ENCODE data around the gene GANAB.

The GANAB gene

DNA sequence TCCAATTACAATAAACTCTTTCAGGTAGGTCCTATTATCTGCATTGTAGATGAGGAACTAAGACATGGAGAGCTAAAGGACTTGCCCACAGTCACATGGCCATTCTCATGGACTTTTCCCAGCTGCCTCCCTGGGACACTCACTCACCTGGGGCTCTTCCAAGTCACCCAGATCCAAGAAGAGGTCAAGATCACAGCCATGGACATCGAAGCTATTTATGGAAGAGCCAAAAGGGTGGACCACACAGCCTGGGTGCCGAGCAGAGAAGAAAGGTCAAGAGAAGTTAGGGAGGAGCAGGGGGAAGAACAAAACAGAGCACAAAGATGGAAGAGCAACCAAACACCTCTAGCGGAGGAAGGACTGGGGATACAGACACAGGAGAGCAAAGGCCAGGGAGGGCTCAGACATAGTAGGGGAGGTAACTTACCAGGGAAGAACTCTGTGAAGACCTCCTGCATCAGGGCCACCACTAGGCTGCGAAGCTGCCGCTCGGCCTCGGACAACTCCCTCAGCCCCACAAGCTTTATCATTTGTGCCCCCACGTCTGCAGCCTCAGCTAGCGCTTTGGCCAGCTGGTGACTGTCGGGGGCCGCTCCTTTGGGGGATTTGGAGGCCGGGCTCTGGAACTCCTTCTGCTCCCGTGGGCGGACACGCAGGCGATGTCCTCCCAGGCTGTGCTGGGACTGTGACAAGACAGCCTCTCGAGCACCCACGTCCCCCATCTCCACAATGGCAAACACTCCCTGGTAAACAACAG is 65.3 kb downstream of the GANAB start:
- Mint-ChIP-seq H3K27ac (ENCODE audit: low read depth) (no peak overlapping the region), H3K4me3 (no peak overlapping the region), H3K4me1 (no peaks in the 10 kb centered on the region), H3K36me3 (ENCODE audit: insufficient read depth) (peaks cover 30% of the 10 kb centered on the region), H3K27me3 (no peaks in the 10 kb centered on the region), H3K9me3 (no peaks in the 10 kb centered on the region)
- DNase-seq (ENCODE audit: low spot score in 2 of 2), result no peak
- no peak for ATAC-seq (replicated peaks; ENCODE audit: extremely low read depth, poor library complexity, severe bottlenecking)

GRCh38 chr11:62579252-62579651 is 67.2 kb downstream of the GANAB start:
- Mint-ChIP-seq H3K9me3 (no peaks in the 10 kb centered on the region), H3K36me3 (ENCODE audit: insufficient read depth) (peaks cover 25% of the 10 kb centered on the region), H3K27me3 (no peaks in the 10 kb centered on the region), H3K27ac (ENCODE audit: low read depth) (no peak overlapping the region), H3K4me1 (peaks cover 12% of the 10 kb centered on the region), H3K4me3 (no peak overlapping the region)
- DNase-seq (ENCODE audit: low spot score in 2 of 2) (no peak), ATAC-seq (replicated peaks; ENCODE audit: extremely low read depth, poor library complexity, severe bottlenecking) (no peak)

GRCh38 chr11:62578541-62578940 is 67.9 kb downstream of the GANAB start:
- no peak overlapping the region for H3K4me3 Mint-ChIP-seq
- no peak overlapping the region for H3K27ac Mint-ChIP-seq (ENCODE audit: low read depth)
- no peaks in the 10 kb centered on the region for H3K9me3 Mint-ChIP-seq
- ATAC-seq (replicated peaks; ENCODE audit: extremely low read depth, poor library complexity, severe bottlenecking) (no peak), DNase-seq (ENCODE audit: low spot score in 2 of 2) (no peak)
- no peaks in the 10 kb centered on the region for H3K27me3 Mint-ChIP-seq
- peaks cover 19% of the 10 kb centered on the region for H3K4me1 Mint-ChIP-seq
- peaks cover 27% of the 10 kb centered on the region for H3K36me3 Mint-ChIP-seq (ENCODE audit: insufficient read depth)

DNA sequence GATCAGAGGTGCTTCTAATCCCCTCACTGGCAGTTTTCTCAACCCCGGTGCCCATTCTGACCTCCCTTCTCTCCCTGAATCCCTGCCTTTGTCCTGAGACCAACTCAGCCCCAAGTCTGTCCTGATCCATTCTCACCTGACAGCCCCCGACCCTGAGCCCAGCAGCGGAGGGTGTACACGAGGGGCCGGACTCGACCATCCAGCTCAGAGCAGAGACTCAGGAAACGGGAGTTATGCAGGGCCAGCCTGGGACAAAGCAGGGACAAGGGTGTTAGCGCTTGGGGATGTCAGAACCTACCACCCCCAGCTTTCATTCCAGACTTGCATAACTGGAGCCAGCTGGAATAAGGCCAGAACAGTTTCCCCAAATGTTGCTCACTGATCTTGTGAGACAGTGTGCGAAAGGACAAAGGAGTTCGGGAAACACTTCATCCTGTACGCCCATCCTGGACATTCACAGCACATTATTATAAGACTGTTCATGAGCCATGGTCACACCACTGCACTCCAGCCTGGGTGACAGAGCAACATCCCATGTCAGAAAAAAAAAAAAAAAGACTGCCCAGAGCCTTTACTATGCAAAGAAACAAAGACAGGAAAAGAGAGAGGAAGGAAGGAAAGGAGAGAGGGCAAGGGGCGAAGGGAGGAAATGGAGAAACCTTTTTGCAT is 69.2 kb downstream of the GANAB start:
- no peak for ATAC-seq (replicated peaks; ENCODE audit: extremely low read depth, poor library complexity, severe bottlenecking)
- H3K4me3 Mint-ChIP-seq, result no peak overlapping the region
- no peaks in the 10 kb centered on the region for H3K9me3 Mint-ChIP-seq
- no peak for DNase-seq (ENCODE audit: low spot score in 2 of 2)
- H3K36me3 Mint-ChIP-seq (ENCODE audit: insufficient read depth), result peaks cover 39% of the 10 kb centered on the region
- no peaks in the 10 kb centered on the region for H3K27me3 Mint-ChIP-seq
- peaks cover 32% of the 10 kb centered on the region for H3K4me1 Mint-ChIP-seq
- no peak overlapping the region for H3K27ac Mint-ChIP-seq (ENCODE audit: low read depth)

DNA sequence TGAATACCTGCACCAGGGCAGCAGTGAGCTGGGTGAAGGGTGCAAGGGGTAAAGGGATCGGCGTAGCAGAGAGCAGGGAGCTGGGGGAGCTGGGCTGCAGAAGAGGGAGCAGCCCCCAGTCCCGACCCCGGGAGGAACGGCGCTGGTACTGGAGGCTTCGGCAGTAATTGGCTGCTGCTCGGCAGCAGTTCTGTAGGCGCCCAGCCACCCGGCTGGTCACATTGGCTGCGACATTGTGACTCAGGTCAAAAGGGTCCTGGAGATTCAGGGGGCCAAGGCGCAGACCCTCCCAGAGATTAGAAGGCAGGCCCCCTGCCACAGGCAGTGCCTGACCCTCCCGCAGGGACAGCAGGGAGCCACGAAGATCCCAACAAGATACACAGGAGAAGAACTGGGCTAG is 70.6 kb downstream of the GANAB start:
- peak overlapping the region; percentile 98 for H3K4me3 Mint-ChIP-seq
- ATAC-seq (replicated peaks; ENCODE audit: extremely low read depth, poor library complexity, severe bottlenecking) (no peak), DNase-seq (ENCODE audit: low spot score in 2 of 2) (no peak)
- no peaks in the 10 kb centered on the region for H3K9me3 Mint-ChIP-seq
- peaks cover 52% of the 10 kb centered on the region for H3K36me3 Mint-ChIP-seq (ENCODE audit: insufficient read depth)
- H3K27me3 Mint-ChIP-seq, result no peaks in the 10 kb centered on the region
- peak overlapping the region; percentile 91 for H3K27ac Mint-ChIP-seq (ENCODE audit: low read depth)
- H3K4me1 Mint-ChIP-seq, result peaks cover 46% of the 10 kb centered on the region

GRCh38 chr11:62575156-62575555 is 71.3 kb downstream of the GANAB start:
- peak overlapping the region; percentile 98 for H3K4me3 Mint-ChIP-seq
- peaks cover 56% of the 10 kb centered on the region for H3K36me3 Mint-ChIP-seq (ENCODE audit: insufficient read depth)
- H3K27ac Mint-ChIP-seq (ENCODE audit: low read depth), result peak overlapping the region; percentile 91
- H3K27me3 Mint-ChIP-seq, result no peaks in the 10 kb centered on the region
- H3K9me3 Mint-ChIP-seq, result no peaks in the 10 kb centered on the region
- peaks cover 48% of the 10 kb centered on the region for H3K4me1 Mint-ChIP-seq
- DNase-seq (ENCODE audit: low spot score in 2 of 2) (no peak), ATAC-seq (replicated peaks; ENCODE audit: extremely low read depth, poor library complexity, severe bottlenecking) (no peak)

All from central memory CD8-positive, alpha-beta T cell (primary cell).